Activated CD8-positive, alpha-beta memory T cell treated with anti-CD3 and anti-CD28 coated beads for 24 hours (primary cell): ENCODE results near the gene SYMPK.

Experiments used
- DNase-seq: peaks from one replicate; pipeline ENCODE4 v3.0.0-alpha.2; 2020

SYMPK gene

GRCh38 chr19:45779231-45780145 lies 83.5 kb downstream of the SYMPK start:
- DNase-seq = peak; percentile 93

GRCh38 chr19:45778010-45778661 lies 84.8 kb downstream of the SYMPK start:
- no peak for DNase-seq

- no peak for DNase-seq
These were observed 85.5 kb downstream of the SYMPK start for GRCh38 chr19:45777395-45777961.

GRCh38 chr19:45774765-45775164 lies 88.2 kb downstream of the SYMPK start:
- DNase-seq = no peak

GRCh38 chr19:45773384-45773783 lies 89.6 kb downstream of the SYMPK start:
- DNase-seq = no peak

GRCh38 chr19:45772912-45773311 lies 90.0 kb downstream of the SYMPK start:
- DNase-seq = no peak

- no peak for DNase-seq
These were observed 90.7 kb downstream of the SYMPK start for GRCh38 chr19:45772130-45772840.

GRCh38 chr19:45771311-45771933 lies 91.5 kb downstream of the SYMPK start:
- DNase-seq = no peak

GRCh38 chr19:45770192-45771101 lies 92.5 kb downstream of the SYMPK start:
- peak; percentile 97 for DNase-seq

GRCh38 chr19:45769821-45770191 lies 93.1 kb downstream of the SYMPK start:
- DNase-seq = no peak

- DNase-seq = peak; percentile 95
These were observed 93.8 kb downstream of the SYMPK start, which contains the start of gene SIX5 for GRCh38 chr19:45768984-45769782. Gene SIX5 (minus strand): TSS chr19:45769252. CDS start chr19:45768844, 408 bp downstream.

- DNase-seq = no peak
These were observed 94.3 kb downstream of the SYMPK start for GRCh38 chr19:45768655-45768983.

GRCh38 chr19:45767881-45768654 lies 94.9 kb downstream of the SYMPK start:
- peak; percentile 76 for DNase-seq

GRCh38 chr19:45767410-45767880 lies 95.5 kb downstream of the SYMPK start:
- no peak for DNase-seq

- no peak for DNase-seq
These were observed 96.0 kb downstream of the SYMPK start for GRCh38 chr19:45766869-45767346.

- no peak for DNase-seq
These were observed 96.6 kb downstream of the SYMPK start for GRCh38 chr19:45766296-45766868.

- DNase-seq = no peak
These were observed 97.1 kb downstream of the SYMPK start for GRCh38 chr19:45765702-45766295.
